GM19351 (cell line): ENCODE results near the gene MEIS2.

Experiments
- ATAC-seq: cut with Tn5 transposase; IDR thresholded peaks from one replicate; pipeline ENCODE4 v1.9.1; 2021; ENCODE audit warnings: mild to moderate bottlenecking, moderate library complexity; ENCODE audit not compliant: unreplicated experiment

The MEIS2 gene

DNA sequence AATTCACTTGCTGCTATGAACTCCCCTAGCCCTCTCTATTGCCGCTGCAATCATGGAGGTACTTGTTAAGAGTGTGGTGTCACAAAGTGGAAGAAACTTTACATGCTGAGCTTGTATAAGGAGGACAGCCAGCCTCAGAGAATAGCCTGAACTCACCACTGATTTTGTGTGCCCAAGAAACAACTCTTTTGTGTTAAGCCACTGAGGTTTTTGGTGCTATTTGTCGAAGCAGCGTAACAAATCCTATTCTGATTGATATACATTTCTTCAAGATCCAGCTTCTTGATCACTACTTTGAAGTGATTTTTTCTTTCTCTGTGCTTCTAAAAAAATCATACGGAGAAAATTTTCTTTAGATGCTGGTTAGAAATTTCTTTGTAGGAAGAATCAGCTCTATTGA lies 132.4 kb downstream of the MEIS2 start:
- ATAC-seq: no peak

DNA sequence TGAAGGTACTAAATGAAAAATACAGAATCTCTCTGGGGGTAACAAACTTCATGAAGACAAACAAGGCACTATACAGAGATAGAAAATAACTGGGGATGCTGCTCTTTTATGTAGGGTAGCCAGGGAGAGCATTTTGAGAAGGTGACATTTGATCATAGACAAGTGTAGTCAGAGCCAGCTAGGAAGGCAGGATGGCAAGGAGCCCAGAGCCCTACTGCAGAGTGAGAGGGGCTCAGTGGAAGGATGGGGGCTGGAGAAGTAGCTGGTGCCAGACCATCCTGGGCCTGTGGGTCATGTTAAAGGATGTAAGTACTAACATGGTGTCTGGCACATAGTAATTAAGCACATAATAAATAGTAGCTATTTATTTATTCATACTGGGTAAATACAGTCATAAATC lies 133.6 kb downstream of the MEIS2 start:
- ATAC-seq: no peak

DNA sequence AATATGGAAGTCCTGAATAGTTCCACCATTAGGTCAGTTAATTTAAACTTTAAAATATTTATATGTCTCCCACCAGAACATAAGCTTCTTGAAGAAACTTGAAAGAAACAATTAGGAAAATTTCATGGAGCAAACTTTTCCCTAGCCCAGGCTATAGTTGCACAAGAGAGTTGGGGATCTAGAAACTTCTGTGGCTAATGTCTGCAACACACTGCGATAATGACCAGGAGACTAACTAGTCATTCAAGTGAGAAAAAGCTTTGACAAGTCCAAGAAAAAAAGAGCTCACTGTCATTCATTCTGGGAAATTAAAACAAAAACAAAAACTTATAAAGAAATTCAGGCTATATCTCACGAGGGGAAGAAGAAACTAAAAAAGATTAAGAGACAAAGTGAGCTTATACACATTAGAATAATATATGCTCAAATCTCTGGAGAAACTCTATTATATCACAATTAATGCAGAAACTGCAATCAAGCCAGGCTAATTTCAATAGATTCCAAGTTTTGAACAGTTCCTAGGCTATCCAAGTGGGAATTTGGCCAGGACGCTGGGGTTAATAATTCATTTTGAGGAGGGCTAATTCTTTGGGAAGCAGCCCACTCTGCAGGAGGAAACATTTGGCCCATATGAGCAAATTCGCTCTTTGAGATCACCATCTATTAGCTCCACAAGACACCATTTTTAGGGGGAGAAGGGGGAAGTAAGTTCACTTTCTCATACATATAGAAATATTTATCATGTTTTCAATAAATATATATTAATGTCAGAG lies 134.6 kb downstream of the MEIS2 start:
- no peak for ATAC-seq

DNA sequence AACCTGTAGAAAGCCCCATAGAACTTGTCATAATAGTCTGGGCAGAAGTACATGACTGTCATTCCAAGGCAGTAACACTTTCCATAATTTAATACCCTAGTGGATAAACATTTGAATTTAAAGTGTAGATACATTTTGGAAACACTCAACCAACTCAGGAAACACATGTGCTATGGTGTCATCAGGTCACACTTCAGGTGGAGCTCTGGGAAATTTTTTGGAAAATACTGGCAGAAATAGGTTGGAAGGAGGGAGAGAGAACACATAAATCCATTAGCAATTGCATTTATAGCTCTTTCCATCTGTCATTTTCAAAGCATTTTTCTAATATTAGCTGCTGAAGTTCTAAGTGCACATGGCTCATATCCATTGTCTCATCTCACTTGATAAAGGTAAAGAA lies 135.7 kb downstream of the MEIS2 start:
- ATAC-seq: no peak

DNA sequence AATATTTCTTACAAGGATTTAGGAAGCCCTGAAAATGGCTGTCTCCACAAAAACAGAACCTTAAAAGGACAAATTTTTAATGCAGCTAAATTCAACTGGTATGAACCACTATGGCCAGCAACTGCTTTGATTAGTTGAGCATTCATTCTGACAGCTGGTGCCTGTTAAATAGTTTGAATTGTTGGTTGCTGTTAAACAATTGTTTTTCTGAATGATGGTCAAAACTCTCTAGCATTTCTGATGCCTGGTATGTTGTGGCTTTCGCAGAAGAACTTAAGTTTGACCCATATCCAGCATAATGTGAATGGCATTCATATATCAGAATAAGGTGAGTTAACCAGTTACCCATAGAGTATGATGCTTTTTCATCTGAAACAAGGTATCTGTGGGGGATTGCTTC lies 138.4 kb downstream of the MEIS2 start:
- ATAC-seq: no peak

DNA sequence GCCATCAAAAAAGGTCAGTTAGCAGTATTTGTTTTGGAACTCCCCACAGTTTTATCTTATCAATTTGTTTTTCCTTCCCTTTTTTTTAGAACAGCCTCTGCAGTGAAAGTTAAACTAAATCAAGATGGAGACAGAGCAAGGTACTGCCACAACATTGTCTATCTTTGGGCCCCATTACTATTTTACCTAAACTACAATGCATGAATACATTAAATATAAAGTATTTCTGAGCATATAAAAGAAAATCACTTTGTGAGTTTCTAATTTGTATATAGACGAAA lies 139.5 kb downstream of the MEIS2 start:
- ATAC-seq: no peak

DNA sequence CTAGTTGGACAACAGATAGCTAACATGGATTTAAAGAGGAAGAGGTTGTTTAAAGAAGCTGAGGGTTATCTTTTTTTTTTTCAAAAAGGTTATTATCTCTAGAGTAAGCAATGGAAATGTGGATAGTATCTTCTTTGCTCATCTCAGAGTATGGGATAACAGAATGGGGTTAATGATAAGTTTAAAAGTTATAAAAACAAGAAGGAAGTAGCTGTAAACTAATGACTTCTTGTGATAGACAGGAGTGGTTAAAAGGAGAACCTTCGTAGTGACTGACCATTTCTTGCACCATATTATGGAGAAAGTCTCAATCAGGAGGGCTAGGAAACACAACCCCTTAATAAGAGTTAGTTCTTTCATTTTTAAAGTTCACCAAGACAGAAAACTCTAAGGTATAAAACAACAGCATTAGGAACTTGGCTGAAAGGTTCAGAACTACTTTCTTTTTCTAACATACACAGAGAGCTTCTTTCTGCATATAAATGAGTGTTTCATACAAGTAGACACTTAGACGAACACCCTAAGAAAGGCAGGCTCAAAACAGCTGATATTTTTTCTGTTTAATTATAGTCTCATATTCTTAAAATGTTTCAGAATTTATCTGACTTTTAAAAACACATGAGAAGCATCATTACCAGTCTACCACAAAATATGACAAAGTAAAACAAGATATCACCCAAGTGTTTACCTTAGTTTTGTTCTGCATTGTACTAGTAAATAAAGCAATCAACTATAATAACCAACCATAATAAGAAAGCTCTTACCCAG lies 140.0 kb downstream of the MEIS2 start:
- no peak for ATAC-seq

DNA sequence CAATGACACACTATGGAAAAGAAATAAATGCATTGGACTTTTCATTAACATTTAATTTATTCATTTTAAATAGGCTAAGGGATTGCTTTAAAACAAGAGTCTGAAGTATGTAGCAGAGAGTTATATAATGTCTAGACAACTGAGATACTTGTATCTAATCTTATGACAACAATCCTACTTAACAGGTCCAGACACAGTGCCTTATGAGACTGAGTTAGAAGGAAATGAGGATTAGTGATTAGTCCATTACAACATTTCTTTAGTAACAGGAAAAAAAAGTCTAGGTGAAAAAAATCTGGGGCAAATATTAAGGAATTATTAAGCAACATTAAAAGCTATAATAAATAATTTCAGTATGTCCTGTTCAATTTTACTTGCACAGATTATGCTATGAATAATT lies 140.6 kb downstream of the MEIS2 start:
- no peak for ATAC-seq

DNA sequence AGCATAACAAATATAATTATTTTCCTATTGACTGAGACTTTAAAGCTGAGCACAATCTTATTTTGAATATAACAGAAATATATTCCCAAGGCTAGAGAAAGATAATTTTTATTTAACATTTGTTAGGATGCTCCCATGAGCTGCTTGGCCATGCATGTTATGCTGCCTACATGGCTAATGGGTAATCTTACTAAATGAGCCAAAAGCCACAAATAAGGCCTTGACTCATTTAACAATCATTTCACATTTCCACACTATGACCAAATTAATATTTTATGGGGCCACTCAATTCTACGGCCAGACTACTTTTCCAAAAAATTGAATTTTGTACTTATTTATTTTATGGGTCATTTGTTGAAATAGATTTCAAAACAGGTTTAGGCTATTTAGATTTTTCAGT lies 141.7 kb downstream of the MEIS2 start:
- no peak for ATAC-seq

DNA sequence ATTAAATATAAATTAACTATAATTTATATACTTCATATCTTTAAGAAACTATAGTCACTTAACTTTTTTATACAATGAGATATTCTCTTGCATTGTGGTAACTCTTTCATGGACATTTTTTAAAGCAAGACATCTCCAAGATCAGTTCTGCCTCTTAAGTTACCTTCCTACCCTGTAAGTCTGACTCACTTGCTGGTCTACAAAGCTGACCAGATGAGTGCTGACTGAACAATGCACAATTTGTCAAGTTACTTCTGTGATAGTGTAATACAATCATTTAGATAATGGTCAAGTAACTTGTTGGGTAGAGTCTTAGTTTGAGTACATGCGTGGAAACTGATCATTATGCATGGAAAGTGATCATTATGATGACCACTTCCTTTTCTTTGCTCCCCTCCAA lies 145.9 kb downstream of the MEIS2 start:
- no peak for ATAC-seq

DNA sequence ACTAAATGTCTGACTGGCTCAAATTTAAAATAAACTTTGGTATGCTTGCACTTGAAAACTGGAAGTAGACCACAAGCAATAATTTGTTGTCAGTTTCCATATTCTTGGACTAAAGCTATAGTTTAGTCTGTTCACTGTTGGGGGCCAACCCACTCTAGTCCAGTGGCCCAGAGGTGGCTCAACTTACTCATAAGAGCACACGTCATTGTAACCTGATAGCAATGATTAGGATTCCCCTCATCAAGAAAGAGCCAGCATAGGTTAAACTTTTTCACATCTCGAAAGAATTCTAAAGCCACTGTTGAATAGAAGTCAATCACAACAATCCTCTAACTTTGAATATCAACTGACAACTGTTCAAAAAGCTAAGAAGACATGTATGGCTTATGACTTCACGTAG lies 147.0 kb downstream of the MEIS2 start:
- no peak for ATAC-seq

DNA sequence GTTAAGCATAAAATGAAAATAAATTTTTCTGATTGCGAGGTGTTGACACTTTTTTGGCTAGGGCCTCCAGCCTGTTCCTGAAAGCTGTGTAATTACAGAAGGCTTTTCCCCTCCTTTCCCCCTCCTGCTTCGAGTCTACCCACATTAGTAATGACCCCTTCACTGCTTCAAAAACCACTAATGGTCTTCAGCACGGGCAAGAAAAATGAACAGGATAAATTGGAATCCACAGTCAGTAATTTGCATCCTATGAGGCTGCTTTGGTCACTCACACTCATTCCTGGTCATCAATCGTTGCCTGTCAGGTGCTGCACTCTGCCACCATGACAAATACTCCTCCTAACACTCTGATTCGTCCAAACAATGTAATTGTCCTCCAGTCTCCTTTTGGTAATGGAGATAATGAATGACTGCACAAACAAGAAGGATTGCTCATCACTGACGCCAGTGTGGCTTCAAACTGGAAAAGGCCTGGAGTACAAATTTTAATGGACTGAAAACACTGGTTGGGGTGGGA lies 148.6 kb downstream of the MEIS2 start:
- no peak for ATAC-seq

DNA sequence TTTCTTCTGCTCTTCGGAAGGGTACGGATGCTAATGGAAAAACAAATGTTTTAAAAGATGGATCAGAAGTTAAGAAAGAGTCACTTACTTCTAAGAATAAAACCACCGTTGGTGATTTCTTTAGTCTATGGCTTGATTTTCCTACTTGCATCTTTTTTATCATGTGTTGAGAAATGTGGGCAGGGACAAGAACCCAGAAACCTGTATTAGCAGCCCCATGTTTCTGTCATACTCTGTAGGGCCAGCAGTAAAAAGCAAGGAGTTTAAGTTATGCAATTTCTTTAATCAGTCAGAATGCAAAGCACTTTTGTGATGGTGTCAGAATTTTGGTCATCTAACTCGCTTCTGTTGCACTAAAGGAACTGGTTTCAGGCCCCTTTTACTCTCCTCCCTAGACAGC lies 150.0 kb downstream of the MEIS2 start:
- ATAC-seq: no peak

DNA sequence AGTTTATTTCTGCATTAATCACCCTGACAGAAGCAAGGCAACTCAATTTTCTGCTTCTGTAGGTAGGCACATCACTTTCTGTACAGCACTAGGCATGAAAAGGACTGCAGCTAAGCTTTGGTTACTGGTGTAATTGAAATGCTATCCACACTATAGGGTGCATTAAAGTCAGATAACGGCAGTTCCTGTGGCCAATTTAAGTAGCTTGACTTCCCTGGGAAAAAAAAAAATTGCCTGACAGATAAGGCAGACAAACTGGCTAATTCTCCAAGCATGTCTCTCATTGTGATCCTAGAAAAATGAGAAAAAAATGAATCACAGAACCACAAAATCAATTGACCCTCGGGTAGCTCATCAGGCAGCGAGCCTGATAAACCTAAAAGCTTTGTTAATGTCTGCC lies 151.4 kb downstream of the MEIS2 start:
- ATAC-seq: no peak

DNA sequence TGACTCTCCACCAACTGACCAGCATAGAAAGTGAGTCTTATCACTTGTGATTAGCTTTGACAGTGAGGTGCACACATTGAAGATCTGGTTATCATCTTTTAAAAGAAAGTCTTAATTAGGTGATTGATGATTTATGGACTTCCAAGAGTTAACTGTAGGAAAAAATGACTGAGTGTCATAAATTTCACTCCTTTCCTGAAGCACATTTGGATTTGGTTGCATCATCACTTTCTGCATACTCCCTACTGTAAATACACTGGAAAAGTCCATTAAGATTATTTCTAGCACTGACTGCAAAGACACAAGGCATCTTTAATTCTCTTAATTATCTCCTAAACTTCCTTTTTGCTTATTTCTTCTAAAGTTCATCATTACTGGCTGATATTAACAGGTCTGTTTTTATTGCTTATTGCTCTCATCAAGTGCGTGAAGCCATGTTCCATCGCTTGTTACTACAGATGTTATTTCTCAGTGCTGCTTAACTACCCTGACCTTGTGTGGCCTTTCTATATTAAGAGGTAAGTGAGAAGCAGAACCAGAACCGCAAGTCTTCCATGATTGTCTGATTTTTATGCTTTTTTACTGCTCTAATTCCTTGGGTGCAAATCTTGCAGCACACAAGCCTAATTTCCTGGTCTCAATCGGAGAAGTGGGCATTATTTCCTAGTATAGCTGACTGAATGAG lies 153.2 kb downstream of the MEIS2 start:
- ATAC-seq: no peak

DNA sequence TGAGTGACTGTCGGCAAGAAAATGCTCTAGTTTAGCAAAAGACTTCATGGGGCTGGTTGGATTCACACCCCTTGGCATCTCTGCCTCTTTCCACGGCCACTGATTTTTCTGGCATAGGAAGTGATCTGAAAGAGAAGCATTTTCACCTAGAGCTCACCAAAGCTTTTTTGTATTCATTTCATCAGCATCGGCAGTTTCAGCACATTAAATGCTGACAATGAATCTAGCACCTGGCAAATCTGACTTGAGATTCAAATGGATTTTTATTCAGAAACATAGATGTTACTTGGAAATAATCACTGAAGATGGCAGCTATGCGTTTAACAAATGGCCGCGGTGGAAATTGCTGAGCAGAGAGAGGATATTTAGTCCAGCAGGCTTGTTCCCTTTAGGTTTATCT lies 155.9 kb downstream of the MEIS2 start:
- ATAC-seq: no peak

DNA sequence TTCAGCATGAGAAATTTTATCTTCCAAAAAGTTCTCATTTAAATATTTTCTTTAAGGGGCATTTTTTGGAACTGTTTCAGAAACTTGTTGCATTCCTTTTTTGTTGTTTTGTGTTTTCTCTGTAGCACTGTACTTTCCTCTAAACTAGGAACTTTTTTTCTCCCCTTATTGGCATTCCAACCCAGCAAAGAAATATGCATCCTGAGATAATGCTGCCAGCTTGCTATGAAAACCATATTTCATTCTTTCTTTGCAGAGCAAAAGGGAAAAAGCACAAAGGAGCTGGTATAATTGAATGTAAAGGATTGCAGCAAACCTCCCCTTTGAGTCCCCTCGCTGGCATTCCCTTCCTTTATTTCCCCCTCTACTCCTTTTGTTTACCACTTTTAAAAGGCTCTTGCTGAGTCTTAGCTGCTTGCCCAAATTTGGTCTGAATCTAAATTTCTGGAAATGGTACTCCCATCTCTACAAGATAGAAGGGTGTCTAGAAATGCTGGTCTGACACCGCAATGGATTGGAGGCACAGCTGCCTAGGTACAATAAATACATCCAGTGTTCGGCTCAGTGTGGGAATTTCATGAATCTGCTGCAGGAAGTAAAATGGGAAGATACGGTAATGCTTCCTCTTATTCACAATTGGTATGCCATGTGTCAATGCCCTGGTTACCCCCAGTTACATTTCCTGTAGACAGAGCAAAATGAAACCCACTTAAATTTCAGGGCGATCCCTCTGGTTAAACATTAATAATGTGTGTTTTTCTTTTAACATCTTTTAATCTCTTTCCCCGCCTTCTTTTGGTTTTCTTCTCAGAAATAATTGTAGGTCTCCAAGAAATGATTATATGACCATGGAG lies 156.6 kb downstream of the MEIS2 start:
- ATAC-seq: no peak

DNA sequence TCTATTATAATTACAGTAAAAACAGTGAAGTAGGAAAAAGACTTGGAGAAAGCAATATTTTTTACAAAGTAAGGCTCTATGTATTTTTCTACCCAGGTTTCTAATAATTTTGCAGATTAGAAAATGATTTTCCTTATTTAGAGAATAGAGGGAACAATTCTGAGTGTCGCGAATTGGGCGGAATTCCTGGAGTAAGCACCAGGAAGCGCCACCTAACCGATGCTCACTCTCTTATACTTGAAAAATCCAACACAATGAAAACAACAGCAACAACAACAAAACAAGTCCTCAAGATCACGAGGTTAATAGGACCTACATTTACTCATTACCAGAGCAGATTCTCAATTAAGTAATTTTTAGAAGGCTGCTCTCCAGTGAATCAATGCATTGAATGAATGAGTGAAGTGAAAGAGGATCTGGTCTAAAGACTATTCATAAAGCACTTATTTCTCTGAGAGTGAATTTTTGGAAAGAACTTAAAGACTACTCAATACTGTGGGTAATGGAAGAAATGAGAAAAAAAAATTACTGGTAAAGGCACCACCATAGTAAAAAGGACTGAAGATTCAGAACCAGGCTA lies 158.0 kb downstream of the MEIS2 start:
- no peak for ATAC-seq

DNA sequence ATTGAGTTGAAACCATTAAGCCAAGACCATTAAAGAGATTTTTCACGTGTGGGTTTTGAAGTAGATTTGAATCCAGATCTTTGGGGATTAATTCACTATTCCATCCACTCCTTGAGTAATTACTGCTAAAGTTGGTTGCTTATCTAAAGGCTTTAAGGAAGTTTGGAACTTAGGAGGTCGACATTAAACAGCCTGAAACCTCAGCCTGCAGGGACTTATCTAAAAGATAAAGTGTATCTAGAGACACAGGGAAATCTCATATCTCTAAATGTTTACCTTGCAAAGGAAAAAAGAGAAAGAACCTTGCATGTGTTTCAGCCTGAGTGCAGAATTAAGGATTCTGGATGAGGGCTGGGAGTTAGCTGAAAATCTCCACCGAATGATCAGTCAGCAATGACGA lies 158.6 kb downstream of the MEIS2 start:
- no peak for ATAC-seq

DNA sequence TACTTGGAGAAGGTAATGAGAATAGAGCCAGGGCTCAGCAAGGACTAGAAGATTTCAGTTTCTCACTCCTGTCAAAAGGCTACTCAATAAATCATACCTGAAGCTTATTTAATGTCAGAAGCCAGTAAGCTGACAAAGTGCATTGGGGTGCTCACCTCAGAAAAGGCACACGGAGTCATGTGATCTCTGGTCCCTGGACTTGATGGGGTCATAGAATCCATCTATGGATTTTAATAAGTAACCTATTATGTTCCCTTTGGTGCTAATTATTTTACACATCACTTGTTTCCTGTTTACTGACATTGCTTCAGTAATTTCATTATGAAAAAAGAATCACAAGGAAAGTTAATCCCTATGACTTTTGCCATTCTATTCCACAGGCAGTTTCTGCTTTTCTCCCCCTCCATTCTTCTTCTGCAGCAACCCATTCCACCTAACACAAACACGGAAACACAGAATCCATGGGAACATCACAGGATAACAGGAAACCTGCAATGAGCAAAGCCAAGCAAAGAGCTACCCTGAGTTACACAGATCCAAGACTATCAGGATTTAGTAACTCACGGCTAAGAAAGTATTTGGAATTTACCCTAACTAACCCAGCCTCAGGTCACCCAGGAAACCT lies 159.6 kb downstream of the MEIS2 start:
- ATAC-seq: no peak
